Measurements from ENCODE around the gene LIMCH1. TPM values are rescaled to one million over a fixed set of nuclear protein-coding genes. Genes with fewer than 3 reads are reported as not detected.

The LIMCH1 gene
- polyA plus RNA-seq, 12 donors: 75.4 to 689 (median 126) TPM

DNA sequence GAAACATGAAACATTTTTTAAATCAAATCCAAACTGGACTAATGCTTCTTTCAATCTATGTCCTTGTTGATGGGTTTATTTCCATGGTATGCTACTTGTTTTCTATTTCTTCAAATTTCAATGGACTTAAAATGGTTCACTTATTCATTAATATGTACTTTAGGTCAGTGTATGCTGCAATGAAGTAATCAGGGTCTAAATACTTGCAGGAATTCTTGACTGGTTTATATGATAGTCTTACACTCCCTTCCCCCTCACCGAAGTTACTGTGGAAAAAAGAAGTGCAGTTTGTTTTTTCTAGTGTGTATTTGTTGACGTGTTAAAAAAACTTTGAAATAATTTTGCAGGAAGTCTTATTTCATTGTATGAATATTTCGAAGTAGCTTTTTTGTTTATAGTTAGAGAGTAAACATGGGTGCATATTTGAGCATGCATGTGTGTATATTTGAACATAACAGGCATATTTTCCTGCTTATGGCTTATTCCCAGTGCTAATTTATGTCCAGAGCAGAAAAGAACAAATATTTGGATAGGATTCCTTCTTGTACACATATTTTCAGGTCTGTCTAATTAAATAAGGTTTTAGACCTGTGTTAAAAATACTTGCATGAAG is 65.0 kb downstream of the LIMCH1 start:
- no peak for DNase-seq

GRCh38 chr4:41609851-41610250 is 71.9 kb downstream of the LIMCH1 start:
- no peak for DNase-seq

DNA sequence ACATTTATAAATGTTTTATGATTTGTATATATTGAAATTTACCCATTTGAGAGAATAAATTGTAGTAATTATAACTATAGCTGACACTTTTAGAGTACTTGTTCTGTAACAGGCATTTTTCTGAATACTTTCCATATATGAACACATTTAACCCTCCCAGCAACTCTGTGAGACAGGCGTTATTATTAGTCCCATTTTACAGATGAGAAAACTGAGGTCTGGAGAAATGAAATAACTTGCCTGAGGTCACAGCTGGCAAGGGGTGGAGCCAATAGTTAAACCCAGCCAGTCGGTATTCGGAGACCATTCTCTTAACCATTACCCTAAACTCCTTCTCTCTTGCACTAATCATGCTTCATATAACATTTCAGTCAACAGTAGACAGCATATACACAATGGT is 72.5 kb downstream of the LIMCH1 start:
- DNase-seq: no peak

GRCh38 chr4:41611124-41611838 is 73.3 kb downstream of the LIMCH1 start:
- no peak for DNase-seq

DNA sequence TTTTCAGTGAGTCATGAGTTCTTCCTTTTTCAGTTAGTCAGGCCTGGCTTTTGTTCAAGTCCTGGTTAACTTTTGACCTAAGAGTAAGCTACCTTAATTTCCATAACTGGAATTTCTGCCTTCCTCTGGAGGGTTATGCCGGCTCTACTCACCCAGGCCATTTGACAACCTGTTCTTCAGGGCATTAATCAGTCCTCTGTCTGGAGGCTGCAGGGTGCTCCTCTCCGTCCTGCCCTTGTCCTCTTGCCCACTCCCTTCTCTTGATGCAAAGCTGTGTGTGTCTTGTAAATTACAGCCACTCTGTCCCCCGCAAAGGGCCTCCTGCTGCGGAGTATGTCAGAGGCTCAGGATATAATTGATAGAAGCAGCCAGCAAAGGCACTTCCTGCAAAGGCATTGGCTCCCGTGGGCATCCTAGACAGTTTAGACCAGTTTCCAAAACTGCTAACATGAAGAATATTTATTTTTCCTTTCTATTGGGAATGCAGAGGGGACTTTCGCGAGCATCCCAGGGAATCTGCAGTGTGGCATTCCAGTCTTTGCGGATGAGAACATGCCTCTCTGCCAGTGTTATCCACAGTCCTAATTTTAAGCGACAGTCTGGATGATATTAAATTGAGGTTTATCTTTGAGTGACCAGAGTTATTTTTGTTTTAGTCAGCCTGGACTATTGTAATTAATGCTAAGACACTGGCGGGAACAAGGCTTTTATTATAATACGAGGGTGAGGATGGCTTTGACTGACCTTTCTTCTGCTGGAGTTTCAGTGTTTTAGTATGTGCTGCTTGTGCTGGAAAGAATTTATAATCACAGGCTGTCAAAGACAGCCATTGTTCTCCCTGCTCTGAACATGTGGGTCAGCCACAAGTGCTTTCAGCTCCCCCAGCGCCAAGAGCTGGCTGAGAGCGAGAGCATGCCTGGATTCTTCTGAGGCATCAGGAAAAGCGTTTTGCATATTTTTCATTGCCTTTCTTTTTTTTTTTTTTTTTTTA is 74.2 kb downstream of the LIMCH1 start:
- peak; percentile 80 for DNase-seq

- peak; percentile 40 for DNase-seq
These were observed 75.4 kb downstream of the LIMCH1 start for GRCh38 chr4:41613386-41613785.

DNA sequence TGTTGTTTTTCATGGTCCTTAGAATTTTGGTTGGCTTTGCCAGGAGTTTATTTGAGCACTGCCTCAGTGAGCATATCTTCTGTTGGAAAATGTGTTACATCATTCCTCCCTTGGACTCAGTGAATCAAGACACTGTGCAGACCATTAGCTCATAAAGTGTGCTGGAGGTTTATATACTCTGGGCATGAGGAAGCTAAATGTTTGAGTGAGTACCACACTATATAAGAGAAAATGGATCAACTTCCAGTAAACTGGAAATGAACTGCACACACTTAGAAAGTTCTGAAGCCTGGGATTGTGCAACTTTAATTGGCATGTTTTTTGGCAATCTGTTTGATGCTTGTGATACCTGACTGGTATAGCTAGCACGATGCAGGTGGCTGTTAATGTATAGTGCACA is 75.9 kb downstream of the LIMCH1 start:
- DNase-seq: peak; percentile 39

- no peak for DNase-seq
These were observed 76.6 kb downstream of the LIMCH1 start for GRCh38 chr4:41614519-41614918.

DNA sequence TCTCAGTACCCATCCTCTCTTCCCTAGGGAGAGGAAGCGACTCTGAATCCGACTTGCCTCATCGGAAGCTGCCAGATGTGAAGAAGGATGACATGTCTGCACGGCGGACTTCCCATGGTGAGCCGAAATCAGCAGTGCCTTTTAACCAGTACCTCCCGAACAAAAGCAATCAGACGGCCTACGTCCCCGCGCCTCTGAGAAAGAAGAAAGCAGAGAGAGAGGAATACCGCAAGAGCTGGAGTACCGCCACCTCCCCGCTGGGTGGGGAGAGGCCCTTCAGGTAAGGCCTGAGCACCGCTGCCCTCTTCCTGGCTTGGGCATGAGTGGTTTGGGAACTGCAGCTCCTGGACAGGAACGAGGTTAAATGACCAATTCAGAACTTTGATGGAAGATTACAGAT is 81.2 kb downstream of the LIMCH1 start:
- DNase-seq: no peak

GRCh38 chr4:41620594-41621256 is 82.8 kb downstream of the LIMCH1 start:
- DNase-seq: no peak

DNA sequence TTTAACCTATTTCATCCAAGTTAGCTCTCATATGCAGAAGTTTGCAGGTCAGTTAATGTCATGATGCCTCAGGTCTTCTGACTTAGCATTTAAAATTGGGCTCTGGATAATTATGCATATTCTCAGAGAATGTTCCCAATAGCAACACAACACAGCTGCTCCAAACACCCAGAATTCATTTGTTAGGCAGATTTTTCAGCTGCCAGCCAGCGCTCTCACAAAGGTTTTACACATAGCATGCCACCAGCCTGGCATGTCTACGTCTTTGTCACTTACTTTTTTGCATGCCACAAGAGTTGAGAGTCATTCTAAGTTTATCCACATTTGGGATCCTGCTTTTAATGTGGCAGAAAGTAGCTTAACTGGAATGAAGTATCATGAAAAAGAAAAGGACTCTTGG is 84.8 kb downstream of the LIMCH1 start:
- DNase-seq: no peak

DNA sequence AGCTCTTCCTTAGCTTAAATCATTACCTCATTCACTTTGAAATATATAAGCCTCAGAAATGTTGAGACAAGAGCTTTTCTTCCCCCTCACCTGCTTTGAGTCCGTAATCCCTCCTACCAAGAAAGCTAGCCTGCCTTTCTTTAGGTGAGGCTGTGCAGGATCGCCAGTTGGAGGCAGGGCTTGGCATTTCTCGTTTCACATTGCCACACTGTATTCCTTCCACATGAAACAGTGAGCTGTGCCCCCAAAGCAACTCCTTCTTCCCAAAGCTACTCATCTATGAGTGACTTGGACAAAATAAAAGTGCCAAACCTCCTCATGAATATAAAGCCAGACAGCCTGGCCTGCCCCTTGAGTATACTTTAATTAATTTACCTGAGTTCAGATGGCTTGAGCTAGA is 86.8 kb downstream of the LIMCH1 start:
- no peak for DNase-seq

GRCh38 chr4:41625531-41625930 is 87.6 kb downstream of the LIMCH1 start:
- DNase-seq: no peak

- DNase-seq: no peak
These were observed 91.0 kb downstream of the LIMCH1 start for GRCh38 chr4:41628936-41629335.

DNA sequence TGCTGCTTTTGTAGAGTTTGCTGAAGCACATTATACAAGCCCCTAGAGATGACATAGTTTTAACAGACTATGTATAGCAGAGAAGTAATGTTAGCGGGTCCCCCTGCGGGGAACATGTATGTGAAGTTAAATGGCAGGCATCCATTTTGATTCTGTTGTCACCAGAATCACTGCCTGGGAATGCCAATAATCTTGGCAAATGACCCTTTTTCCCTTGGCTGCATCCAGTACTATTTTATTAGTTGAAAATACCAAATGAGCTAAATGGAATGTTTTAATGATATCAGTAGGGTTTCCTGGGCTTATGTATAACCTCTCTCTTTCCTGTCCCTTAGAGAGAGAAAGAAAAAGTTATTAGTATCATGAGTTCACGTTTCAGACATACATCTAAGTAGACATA is 93.6 kb downstream of the LIMCH1 start:
- DNase-seq: no peak

DNA sequence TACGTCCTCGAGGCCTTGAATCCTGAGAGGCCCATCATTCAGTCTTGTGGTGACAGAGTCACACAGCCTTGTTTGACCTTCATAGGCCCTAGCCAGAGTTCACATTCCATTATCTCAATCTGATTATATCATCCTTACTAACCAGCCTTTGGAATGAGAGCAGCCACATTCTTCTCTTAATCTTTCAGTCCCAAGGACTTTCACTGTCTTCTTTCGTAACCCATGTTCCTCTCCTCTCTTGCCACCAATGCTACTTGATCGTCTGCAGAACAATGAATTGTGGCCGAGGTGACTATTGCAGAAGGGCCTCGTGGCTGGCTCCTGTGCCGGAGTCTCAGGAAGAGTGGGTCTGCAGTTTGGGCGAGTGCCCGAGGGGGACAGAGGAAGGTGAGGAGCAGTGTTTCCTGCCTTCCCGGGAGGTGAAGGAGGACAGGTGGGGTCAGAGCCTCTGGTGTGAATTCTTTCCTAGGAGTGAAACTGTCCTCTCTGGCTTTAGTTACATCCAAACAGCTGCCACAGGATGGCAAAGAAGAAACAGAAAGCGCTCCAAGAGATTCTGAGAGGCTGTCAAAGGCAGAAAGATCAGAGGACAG is 94.6 kb downstream of the LIMCH1 start:
- DNase-seq: no peak

DNA sequence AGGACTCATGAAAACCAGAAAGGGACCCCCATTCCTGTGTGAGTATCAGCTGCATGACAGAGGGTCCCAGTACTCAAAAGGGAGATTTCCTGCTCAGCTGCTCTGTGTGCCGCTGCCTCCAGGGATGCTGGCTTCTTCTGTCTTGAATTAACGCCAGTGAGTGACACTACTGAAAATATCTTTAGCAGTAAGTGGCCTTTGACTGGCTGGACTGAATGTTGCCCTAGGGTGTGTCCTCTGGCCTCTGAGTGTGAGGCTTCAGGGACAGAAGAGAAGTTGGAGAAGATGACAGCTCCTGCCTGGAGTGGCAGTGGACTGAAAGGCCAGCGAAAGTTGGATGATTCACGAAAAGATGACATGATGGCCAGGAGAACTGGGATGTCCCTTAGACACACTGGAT is 95.4 kb downstream of the LIMCH1 start:
- no peak for DNase-seq

GRCh38 chr4:41635441-41635840 is 97.5 kb downstream of the LIMCH1 start:
- no peak for DNase-seq

- DNase-seq: no peak
These were observed 100.2 kb downstream of the LIMCH1 start for GRCh38 chr4:41638203-41638602.

GRCh38 chr4:41638866-41639265 is 100.9 kb downstream of the LIMCH1 start:
- DNase-seq: no peak

DNA sequence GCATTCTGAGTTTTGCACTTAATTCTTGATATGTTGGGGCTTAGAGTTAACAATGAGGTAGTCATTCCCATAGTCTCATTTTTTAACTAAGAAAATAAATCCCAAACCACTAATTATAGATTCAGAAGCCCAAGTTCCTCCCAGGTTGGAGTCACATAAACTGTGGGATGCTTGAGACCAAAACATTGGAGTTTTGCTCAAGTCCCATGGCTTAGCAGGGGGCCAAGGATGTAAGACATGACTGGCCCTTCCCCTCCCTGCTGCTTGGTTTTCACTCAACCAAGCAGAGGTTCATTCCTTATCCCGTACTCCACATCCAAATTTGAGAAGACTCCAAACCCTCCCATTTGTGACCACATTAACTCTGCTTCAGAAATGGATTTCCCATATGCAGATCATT is 101.3 kb downstream of the LIMCH1 start:
- no peak for DNase-seq

- DNase-seq: no peak
These were observed 102.9 kb downstream of the LIMCH1 start for GRCh38 chr4:41640906-41641305.

Measured in muscle of arm (tissue), 12 donors.